GM06990 (cell line): ENCODE measurements around the gene CUBN.

Experiments used
- DNase-seq: peaks from one replicate; pipeline ENCODE4 v3.0.0-alpha.2; 2011; ENCODE audit not compliant: insufficient read length; ENCODE audit errors: extremely low read depth
- H3K27me3 ChIP-seq: replicated peaks from 2 replicates; pipeline ENCODE4 v1.6.0; 2011; ENCODE audit warnings: low read length; ENCODE audit not compliant: control insufficient read depth, insufficient read depth
- H3K36me3 ChIP-seq: 2 replicates; pipeline ENCODE4 v1.5.1; 2011; ENCODE audit warnings: low read length; ENCODE audit not compliant: control insufficient read depth, insufficient read depth
- H3K4me3 ChIP-seq: replicated peaks from 2 replicates; pipeline ENCODE4 v1.5.1; 2011; ENCODE audit warnings: low read depth, mild to moderate bottlenecking, control low read depth, low read length
- CTCF ChIP-seq: IDR thresholded peaks from 2 replicates; pipeline ENCODE4 v1.5.1; 2011; ENCODE audit warnings: low read length, control low read depth, mild to moderate bottlenecking, inconsistent platforms; ENCODE audit not compliant: insufficient read depth, poor library complexity, severe bottlenecking

Gene CUBN

DNA sequence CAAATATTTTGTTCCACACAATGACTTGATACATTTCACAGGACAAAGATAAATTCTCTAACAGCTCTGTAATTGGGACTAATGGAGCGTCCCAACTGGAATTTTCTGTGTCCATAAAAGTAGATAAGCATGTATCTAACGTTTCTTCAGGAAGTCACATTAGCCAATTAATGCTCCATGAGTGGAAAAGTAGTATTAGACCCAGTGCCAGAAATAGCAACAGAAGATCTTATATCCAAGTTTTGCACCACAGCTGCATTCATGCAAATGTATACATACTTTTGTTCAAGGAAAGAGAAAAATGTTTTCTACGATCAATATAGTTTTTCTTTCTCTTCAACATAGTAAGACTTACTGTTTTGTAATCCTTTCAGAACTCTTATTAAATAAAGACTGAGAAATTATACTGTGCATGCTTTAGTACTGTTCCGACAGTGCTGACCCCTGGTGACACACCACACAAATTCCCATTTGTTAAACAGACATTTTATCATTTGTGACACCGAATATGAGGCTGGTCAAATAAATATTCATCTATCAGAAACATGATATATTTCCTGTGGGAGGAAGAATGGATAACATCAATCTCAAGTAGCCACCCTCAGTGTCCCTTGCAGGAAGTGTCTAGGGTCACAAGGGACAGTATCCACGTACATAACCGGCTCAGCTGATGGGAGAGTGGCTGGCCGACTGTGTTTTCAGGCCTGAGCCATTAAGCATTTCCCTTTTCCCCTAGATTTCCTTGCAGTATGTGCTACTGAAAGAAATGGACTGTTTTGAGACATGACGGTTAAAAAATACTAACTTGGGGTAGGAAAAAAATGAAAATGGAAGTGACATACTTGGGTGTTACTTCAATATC is 210.3 kb downstream of the CUBN start:
- no peaks in the 10 kb centered on the region for H3K27me3 ChIP-seq
- no peaks in the 10 kb centered on the region for H3K36me3 ChIP-seq
- no peak overlapping the region for H3K4me3 ChIP-seq
- TF ChIP-seq CTCF, result no peak
- no peak for DNase-seq

GRCh38 chr10:16916496-16916895 is 213.1 kb downstream of the CUBN start:
- DNase-seq, result no peak
- H3K27me3 ChIP-seq, result no peaks in the 10 kb centered on the region
- no peaks in the 10 kb centered on the region for H3K36me3 ChIP-seq
- H3K4me3 ChIP-seq, result no peak overlapping the region
- TF ChIP-seq CTCF, result no peak

- H3K27me3 ChIP-seq, result no peaks in the 10 kb centered on the region
- TF ChIP-seq CTCF, result peak; percentile 15
- no peak overlapping the region for H3K4me3 ChIP-seq
- no peak for DNase-seq
- no peaks in the 10 kb centered on the region for H3K36me3 ChIP-seq
These were observed 214.3 kb downstream of the CUBN start for GRCh38 chr10:16915300-16915699.

GRCh38 chr10:16913266-16913665 is 216.3 kb downstream of the CUBN start:
- Histone ChIP-seq H3K27me3 (no peaks in the 10 kb centered on the region; the same call in 1 of the 2 replicates), H3K4me3 (no peak overlapping the region), H3K36me3 (no peaks in the 10 kb centered on the region)
- no peak for DNase-seq
- TF ChIP-seq CTCF, result no peak

GRCh38 chr10:16910793-16911164 is 218.8 kb downstream of the CUBN start:
- TF ChIP-seq CTCF, result no peak
- Histone ChIP-seq H3K27me3 (no peaks in the 10 kb centered on the region; the same call in 1 of the 2 replicates), H3K36me3 (no peaks in the 10 kb centered on the region), H3K4me3 (no peak overlapping the region)
- no peak for DNase-seq
